ENCODE measurements around the gene ENG.
"Not testable (repeated sequence)": the region's sequence is repeated elsewhere in the genome, so short reads cannot be mapped to it uniquely, and the experiment has no call there.

The ENG gene

GRCh38 chr9:127844821-127845359, 9.6 kb downstream of the ENG start:
- no peak for DNase-seq (ENCODE audit: low spot score)

DNA sequence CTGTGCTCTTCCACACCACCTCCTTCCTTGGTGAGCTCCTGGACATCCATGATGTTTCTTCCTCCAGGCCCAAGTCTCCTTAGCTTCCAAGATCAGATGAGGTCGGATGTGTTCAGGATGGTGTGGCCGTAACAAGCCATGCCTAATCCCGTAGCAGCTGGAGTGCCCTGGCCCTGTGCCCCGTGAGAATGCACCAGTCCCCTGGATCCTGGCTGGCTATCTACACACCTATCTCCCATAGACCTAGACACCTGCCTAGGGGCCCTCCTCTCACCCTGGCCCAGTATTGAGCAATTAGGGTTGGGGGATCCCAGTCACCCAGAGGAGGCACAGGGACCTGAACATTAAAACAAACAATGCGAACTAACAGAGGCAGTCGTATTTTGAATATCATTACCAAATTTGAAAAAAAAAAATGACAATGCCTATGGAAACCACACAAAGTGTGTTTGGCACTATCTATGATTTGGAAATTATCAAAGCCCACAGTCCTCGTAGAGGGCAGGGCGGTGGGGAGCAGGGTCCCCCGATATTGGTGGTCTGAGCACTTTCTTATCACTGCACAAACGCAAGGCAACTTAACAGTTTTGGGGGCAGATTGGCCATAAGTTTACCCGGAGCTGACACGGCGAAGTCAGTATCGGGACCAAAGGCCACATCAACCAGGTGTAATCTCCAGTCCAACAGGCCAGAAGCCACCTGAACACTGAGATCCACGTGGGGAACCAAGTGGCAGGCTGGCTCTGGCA, 13.2 kb downstream of the ENG start:
- DNase-seq (ENCODE audit: low spot score), result no peak

GRCh38 chr9:127838375-127839078, 15.9 kb downstream of the ENG start:
- no peak for DNase-seq (ENCODE audit: low spot score)

DNA sequence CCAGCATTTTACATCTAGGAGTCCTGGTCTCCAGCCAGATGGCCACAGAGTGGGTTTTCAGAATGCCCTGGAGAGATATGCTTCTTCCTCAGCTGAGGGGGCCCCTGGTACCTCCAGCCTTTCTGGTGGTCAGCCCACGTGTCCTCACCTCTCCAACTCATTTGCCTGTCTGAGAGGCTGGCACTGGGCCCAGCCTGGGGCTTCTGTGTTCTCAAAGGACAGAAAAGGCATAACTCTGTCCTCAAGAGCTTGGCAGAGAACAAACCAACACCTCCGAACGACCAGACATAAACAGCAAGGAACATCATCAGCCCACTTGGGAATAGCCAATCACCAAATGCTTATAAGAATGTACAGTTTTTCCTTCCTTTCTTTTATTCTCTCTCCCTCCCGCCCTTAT, 17.1 kb downstream of the ENG start:
- no peak for DNase-seq (ENCODE audit: low spot score)

DNA sequence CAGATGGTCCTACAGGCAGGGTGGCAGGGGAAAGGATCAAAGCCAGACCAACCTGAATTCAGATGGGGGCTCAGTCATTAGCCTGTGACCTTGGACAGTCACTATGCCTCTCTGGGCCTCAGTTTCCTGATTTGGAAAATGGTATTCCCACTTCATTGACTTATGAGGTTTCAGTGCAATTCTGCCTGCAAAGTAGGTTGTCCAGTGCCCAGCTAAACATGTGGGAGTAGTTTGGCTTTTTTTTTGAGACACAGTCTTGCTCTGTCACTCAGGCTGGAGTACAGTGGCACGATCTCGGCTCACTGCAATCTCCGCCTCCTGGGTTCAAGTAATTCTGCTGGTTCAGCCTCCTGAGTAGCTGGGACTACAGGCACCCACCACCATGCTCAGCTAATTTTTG, 17.9 kb downstream of the ENG start:
- not testable (repeated sequence) for DNase-seq (ENCODE audit: low spot score)

DNA sequence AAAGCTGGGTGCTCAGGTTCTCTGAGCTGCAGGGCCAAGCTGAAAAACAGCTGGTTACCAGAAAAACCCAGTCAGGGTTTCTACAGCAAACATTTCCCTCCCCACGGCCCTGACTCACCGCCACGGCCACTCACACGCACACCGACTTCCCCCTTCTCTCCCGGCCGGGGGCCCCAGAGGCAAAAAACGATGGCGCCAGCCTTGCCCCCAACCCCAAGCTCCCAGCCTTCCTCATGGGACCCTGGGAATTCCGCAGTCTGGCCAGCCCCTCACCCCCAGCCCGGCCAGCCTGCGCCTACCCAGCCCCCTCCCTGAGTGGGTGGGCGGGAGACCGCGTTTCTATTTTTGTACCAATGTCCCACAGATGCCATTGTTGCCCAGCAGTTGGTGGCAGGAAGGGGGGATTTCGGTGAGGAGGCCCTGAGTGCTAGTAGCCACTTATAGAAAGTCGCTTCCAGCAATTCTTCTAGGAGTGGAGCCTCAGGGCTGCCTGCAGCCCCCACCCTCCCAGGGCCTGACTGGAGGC, 18.4 kb downstream of the ENG start:
- no peak for DNase-seq (ENCODE audit: low spot score)

- no peak for DNase-seq (ENCODE audit: low spot score)
Observed at GRCh38 chr9:127833555-127833954, 20.9 kb downstream of the ENG start.

GRCh38 chr9:127832248-127832647, 22.2 kb downstream of the ENG start:
- no peak for DNase-seq (ENCODE audit: low spot score)

- no peak for DNase-seq (ENCODE audit: low spot score)
Observed at GRCh38 chr9:127829205-127829906, 25.1 kb downstream of the ENG start.

DNA sequence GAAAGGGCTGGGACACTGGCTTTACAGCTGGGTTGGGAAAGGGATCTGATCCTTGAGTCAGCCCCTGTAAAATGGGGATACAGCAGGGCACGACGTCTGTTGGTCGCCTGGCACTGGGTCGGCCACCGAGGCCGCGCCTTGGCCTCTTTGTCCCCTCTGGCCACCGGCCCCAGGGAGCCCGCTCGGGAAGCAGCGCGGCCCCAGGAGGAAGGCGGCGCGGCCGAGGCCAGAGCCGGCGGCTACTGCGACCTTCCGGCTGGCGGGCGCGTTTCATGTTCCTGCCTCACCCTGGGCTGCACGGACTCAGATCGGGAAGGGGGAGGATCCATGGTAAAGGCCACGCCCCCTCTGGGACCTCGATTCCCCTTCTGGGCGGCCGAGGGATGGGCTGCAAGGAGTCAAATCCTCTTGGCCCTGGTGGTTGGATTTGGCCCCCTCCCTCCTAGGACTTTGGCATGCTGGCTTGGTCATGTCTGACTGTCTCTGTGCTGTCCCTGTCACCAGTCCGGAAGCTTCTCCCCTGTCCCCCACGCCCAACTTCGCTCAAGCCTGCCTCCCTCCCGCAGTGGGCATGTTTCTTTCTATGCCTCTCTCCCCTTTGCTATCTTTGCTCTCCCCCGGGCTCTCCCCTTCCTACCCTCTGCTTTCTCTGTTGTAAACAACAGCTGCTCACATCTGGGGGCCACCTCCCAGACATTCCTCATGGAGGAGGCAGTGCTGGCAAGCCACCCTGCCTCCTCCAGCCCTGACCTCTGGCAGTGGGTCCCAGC, 26.0 kb downstream of the ENG start:
- DNase-seq (ENCODE audit: low spot score), result peak; percentile 29

GRCh38 chr9:127826253-127826913, 28.1 kb downstream of the ENG start:
- no peak for DNase-seq (ENCODE audit: low spot score)

DNA sequence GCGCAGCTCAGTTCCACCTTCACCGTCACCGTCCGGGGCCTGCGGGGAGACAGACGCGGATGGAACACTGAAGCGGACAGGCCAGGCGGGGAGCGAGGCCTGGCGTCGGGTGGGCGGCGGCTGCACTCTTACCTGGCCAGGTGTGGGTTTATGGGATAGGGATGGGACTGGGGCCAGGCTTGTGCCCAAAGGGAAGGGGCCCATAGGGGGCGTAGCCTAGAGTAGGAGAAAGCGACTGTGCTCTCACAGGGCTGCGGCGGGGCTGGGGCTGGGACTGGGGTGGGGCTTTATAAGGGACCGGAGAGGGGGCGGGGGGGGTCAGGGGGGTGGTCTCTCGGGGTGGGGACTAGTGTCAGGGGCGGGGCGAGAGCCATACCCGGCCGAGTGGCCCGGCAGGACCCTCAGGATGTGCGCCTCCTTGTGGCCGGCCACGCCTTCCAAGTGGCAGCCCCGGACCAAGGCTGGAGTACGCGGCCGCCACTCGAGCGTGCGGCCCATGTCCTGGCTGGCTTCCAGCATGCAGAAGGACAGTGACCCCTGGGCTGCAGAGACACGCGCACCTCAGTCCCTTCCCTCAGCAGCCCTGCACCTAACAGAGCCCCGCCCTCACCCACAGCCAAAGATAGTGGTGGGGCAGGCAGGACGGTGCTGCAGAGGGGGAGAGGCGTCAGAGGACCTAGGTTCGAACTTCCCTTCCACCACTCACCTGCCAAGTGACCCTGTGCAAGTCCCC, 29.0 kb downstream of the ENG start:
- no peak for DNase-seq (ENCODE audit: low spot score)

DNA sequence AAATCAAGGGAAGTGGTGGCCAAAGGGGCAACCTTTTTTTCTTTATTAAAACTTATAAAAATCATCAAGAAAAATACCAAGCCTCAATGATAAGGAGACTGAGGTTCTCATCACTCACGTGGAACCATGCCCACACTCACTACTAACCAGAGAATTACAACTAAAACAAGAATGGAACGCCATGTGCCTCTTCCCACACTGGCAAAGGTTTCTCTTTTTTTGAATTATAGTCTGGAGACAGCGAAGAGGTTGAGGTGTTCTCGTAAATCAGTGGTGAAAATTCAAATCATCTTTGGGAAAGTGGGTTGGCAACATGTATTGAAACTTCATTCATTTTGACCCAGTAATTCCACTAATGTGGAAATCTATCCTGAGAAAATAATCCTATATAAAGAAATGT, 32.4 kb downstream of the ENG start:
- peak; percentile 53 for DNase-seq (ENCODE audit: low spot score)

DNA sequence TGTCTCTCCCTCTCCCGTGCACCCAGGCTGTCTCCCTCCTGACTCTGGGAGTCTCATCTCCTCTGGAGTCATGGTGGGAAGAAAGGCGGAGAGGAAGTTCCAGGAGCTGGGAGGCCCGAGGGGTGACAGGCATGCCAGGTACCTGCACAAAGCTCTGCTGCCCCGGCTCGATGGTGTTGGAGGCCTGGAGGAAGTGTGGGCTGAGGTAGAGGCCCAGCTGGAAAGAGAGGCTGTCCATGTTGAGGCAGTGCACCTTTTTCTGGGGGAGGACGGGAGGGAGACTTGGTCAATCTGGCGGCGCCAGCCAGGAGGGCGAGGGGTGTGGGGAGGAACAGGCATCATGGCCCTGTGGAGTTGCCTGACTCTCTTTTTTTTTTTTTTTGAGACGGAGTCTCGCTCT, 35.9 kb downstream of the ENG start:
- no peak for DNase-seq (ENCODE audit: low spot score)

DNA sequence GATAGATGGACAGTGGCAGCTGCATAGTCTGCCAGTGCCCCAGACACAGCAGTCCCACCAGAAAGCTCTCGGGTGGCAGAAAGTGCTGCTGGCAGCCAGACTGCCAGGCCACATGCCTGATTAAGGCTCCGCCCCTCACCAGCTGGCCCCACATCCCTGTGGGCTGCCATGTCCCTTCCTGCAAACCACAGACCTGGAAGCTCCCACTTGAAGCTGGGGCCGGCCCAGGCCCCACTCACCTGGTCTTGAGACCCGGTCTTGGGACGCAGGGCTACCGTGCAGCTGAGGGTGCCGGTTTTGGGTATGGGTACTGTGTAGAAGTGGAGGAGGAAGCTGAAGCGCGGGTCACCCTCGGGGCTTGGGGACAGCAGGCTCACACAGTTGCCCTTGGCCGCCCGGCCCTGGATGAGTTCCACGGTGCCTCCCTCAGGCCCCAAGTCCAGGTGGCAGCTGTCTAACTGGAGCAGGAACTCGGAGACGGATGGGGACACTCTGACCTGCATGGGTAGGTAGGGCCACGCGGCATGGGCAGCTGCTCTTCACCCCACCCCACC, 36.5 kb downstream of the ENG start:
- no peak for DNase-seq (ENCODE audit: low spot score)

- DNase-seq (ENCODE audit: low spot score), result no peak
Observed at GRCh38 chr9:127816728-127817127, 37.7 kb downstream of the ENG start.

GRCh38 chr9:127816362-127816725, 38.1 kb downstream of the ENG start:
- DNase-seq (ENCODE audit: low spot score), result no peak

- no peak for DNase-seq (ENCODE audit: low spot score)
Observed at GRCh38 chr9:127815512-127816361, 38.7 kb downstream of the ENG start.

Measured in putamen (tissue), 1 donor.